ENCODE data around the gene AQP5. TPM values are rescaled to one million over a fixed set of nuclear protein-coding genes. Genes with fewer than 3 reads are reported as not detected.
A peak's percentile ranks its signal among the peaks of the same experiment; 100 is the strongest.

The AQP5 gene
- total and polyA plus RNA-seq, 2 donors (not counting 3 experiments of a cell fraction or from before 2014, with no cell fraction given), result 0.95 to 2.3 TPM

DNA sequence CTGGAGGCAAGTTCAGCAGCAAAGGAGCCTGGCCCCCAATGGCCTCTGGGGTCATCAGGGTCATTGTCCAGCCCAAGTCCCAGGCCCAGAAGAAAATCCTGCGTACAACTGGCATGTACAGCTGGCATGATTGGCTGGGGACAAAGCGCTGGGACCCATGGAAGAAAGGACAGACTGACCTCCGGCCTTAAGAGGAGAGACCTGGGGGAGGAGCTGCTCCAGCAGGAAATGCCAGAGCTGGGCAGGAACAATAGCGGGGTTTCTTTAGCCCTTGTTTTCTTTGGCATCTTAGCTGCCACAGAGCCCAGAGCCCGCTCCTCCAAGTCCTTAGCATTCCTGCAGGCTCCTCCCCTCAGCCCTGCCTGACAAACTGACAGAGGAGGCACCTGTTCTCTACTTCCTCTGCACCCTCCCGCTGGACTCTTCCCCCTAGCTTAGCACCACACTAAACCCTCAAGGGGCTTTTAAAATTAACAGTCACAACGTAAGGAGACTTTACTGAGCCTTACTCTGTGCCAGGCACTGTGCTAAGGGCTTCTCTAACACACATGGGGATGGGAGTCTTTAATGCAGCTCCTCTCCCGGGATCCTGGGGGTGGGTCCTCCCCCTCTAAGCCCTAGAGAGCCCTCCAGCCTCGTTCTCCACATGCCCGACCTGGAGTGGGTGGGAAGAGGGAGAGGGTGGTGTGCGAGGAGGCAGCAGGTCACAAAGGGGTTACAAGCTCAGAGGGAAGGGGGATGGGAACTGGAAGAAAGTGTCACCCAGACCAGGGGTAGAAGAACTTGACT, 1.8 kb upstream of the AQP5 start:
- peak; percentile 100 for FAIRE-seq
- BruUV-seq (replicated peaks), result no TSS peak
- intact Hi-C loops (cut with micrococcal nuclease) (loop anchor here (1.0 kb wide), 2 partner anchors 15 to 91 kb away; no protein-coding TSS in a partner anchor), dilution Hi-C loops (cut with MboI; ENCODE audit: extremely low pct_ligation_motif_present, low sequenced_read_pairs) (loop anchor here (25.0 kb wide), 1 partner anchor 102 kb away; the partner anchor contains the start of gene ASIC1)
- Histone ChIP-seq H3K4me3 (replicated peaks in 1 of 3; ENCODE audit: insufficient read depth in 1 of 3, low read depth in 1 of 3, low read length in 3 of 3) (no peak overlapping the region), H3K9me1 (replicated peaks; ENCODE audit: control insufficient read depth, extremely low read depth, insufficient read depth, low read length) (no peaks in the 10 kb centered on the region), H3K4me2 (ENCODE audit: insufficient read depth, low read length) (peak overlapping the region; percentile 49), H3K4me1 (ENCODE audit: control insufficient read depth, extremely low read depth, insufficient read depth, low read length) (peaks cover 30% of the 10 kb centered on the region), H3K27me3 (ENCODE audit: control insufficient read depth in 2 of 2, insufficient read depth in 2 of 2, low read length in 2 of 2) (no peaks in the 10 kb centered on the region), H3K9me3 (replicated peaks; ENCODE audit: control insufficient read depth, insufficient read depth, low read length) (no peaks in the 10 kb centered on the region), H3K79me2 (ENCODE audit: control insufficient read depth, insufficient read depth, low read length) (no peaks in the 10 kb centered on the region), H3K9ac (replicated peaks; ENCODE audit: extremely low read depth, insufficient read depth, low read length) (peak overlapping the region; percentile 12), H3K27ac (ENCODE audit: insufficient read depth, low read depth, low read length) (peak overlapping the region; percentile 69), H2AFZ (ENCODE audit: low read depth, low read length) (peak overlapping the region; percentile 19), H4K20me1 (replicated peaks; ENCODE audit: control insufficient read depth, extremely low read depth, insufficient read depth, low read length) (no peaks in the 10 kb centered on the region), H3K36me3 (ENCODE audit: control insufficient read depth in 2 of 2, extremely low read depth in 1 of 2, insufficient read depth in 2 of 2, low read length in 2 of 2) (no peaks in the 10 kb centered on the region)
- peak; percentile 88 for DNase-seq (ENCODE audit: low read depth, low spot score)
- TF ChIP-seq POLR2A (IDR thresholded peaks at IDR 0.05; ENCODE audit: low read depth, low read length) (peak; percentile 34), POLR2AphosphoS5 (IDR thresholded peaks at IDR 0.05; ENCODE audit: insufficient read depth, low read depth, low read length) (peak; percentile 89), MYC (IDR thresholded peaks at IDR 0.05; ENCODE audit: low read depth, low read length) (no peak), EZH2 (IDR thresholded peaks at IDR 0.05; ENCODE audit: borderline replicate concordance, low read depth, low read length, severe bottlenecking) (no peak), GATA2 (IDR thresholded peaks at IDR 0.05; ENCODE audit: insufficient read depth, insufficient read length, low read depth, low read length) (peak; percentile 23)
- POLR2A ChIA-PET, result interaction anchor here (2.5 kb wide), 1 partner anchor 90 kb away, joined by 11 read pairs; no protein-coding TSS in a partner anchor
- CTCF ChIA-PET, result interaction anchor here (0.7 to 4.3 kb wide), 11 partner anchors 8 to 128 kb away, joined by 3 to 61 read pairs (median 3); no protein-coding TSS in a partner anchor

All from endothelial cell of umbilical vein (primary cell).